Activated naive CD4-positive, alpha-beta T cell treated with Interleukin-2 at 50 U/mL for 16 hours (primary cell): Measurements from ENCODE around the gene BICDL1.

Experiments
- DNase-seq: peaks from one replicate; pipeline ENCODE4 v3.0.0-alpha.2; 2020

Gene BICDL1

GRCh38 chr12:120085920-120086645, 97.0 kb downstream of the BICDL1 start:
- no peak for DNase-seq

GRCh38 chr12:120086801-120087621, 98.0 kb downstream of the BICDL1 start:
- peak; percentile 100 for DNase-seq

- DNase-seq = no peak
Measured at GRCh38 chr12:120089105-120089504, 100.1 kb downstream of the BICDL1 start.

- no peak for DNase-seq
Measured at GRCh38 chr12:120089796-120090195, 100.8 kb downstream of the BICDL1 start.

GRCh38 chr12:120090206-120090605, 101.2 kb downstream of the BICDL1 start:
- no peak for DNase-seq

- DNase-seq = no peak
Measured at GRCh38 chr12:120090626-120091295, 101.7 kb downstream of the BICDL1 start.

GRCh38 chr12:120091371-120092090, 102.5 kb downstream of the BICDL1 start:
- DNase-seq = no peak

GRCh38 chr12:120092551-120093335, 103.7 kb downstream of the BICDL1 start:
- no peak for DNase-seq

GRCh38 chr12:120093336-120093591, 104.2 kb downstream of the BICDL1 start:
- no peak for DNase-seq

GRCh38 chr12:120093592-120094355, 104.7 kb downstream of the BICDL1 start:
- DNase-seq = no peak

GRCh38 chr12:120094485-120094884, 105.4 kb downstream of the BICDL1 start:
- no peak for DNase-seq

GRCh38 chr12:120095331-120095730, 106.3 kb downstream of the BICDL1 start:
- no peak for DNase-seq

- DNase-seq = no peak
Measured at GRCh38 chr12:120095736-120096135, 106.7 kb downstream of the BICDL1 start.

GRCh38 chr12:120096671-120097202, 107.7 kb downstream of the BICDL1 start:
- DNase-seq = no peak

GRCh38 chr12:120098756-120099470, 109.9 kb downstream of the BICDL1 start:
- DNase-seq = no peak

- DNase-seq = no peak
Measured at GRCh38 chr12:120099738-120100137, 110.7 kb downstream of the BICDL1 start.

GRCh38 chr12:120100630-120101029, 111.6 kb downstream of the BICDL1 start:
- no peak for DNase-seq

GRCh38 chr12:120101182-120101581, 112.1 kb downstream of the BICDL1 start:
- DNase-seq = no peak

- no peak for DNase-seq
Measured at GRCh38 chr12:120101617-120102016, 112.6 kb downstream of the BICDL1 start.

- DNase-seq = no peak
Measured at GRCh38 chr12:120102189-120103043, 113.4 kb downstream of the BICDL1 start.
